Measurements from ENCODE around the gene GREB1L.
A peak's percentile ranks its signal among the peaks of the same experiment; 100 is the strongest.

Gene GREB1L

GRCh38 chr18:21452796-21453510, 210.9 kb downstream of the GREB1L start:
- DNase-seq, result no peak

- no peak for DNase-seq
Observed at GRCh38 chr18:21453511-21453901, 211.5 kb downstream of the GREB1L start.

- no peak for DNase-seq
Observed at GRCh38 chr18:21454725-21455124, 212.7 kb downstream of the GREB1L start.

GRCh38 chr18:21456428-21457178, 214.6 kb downstream of the GREB1L start:
- DNase-seq, result no peak

- DNase-seq, result no peak
Observed at GRCh38 chr18:21457179-21457535, 215.1 kb downstream of the GREB1L start.

GRCh38 chr18:21458310-21458709, 216.3 kb downstream of the GREB1L start:
- no peak for DNase-seq

GRCh38 chr18:21458788-21459187, 216.8 kb downstream of the GREB1L start:
- DNase-seq, result no peak

GRCh38 chr18:21459706-21460286, 217.8 kb downstream of the GREB1L start:
- DNase-seq, result no peak

GRCh38 chr18:21461460-21461859, 219.4 kb downstream of the GREB1L start:
- DNase-seq, result no peak

- no peak for DNase-seq
Observed at GRCh38 chr18:21463718-21464117, 221.7 kb downstream of the GREB1L start.

GRCh38 chr18:21468514-21469164, 226.6 kb downstream of the GREB1L start:
- no peak for DNase-seq

- DNase-seq, result no peak
Observed at GRCh38 chr18:21472741-21473140, 230.7 kb downstream of the GREB1L start.

GRCh38 chr18:21474621-21475020, 232.6 kb downstream of the GREB1L start:
- DNase-seq, result no peak

- DNase-seq, result no peak
Observed at GRCh38 chr18:21479721-21480120, 237.7 kb downstream of the GREB1L start.

- no peak for DNase-seq
Observed at GRCh38 chr18:21481739-21482138, 239.7 kb downstream of the GREB1L start.

- no peak for DNase-seq
Observed at GRCh38 chr18:21483051-21483450, 241.0 kb downstream of the GREB1L start.

GRCh38 chr18:21484851-21485636, 243.0 kb downstream of the GREB1L start:
- no peak for DNase-seq

- no peak for DNase-seq
Observed at GRCh38 chr18:21486905-21487437, 244.9 kb downstream of the GREB1L start.

- DNase-seq, result peak; percentile 60
Observed at GRCh38 chr18:21489119-21489750, 247.2 kb downstream of the GREB1L start.

- no peak for DNase-seq
Observed at GRCh38 chr18:21489919-21490495, 248.0 kb downstream of the GREB1L start.

- DNase-seq, result no peak
Observed at GRCh38 chr18:21490748-21491147, 248.7 kb downstream of the GREB1L start.
